ENCODE measurements around the gene EML6. TPM values are rescaled to one million over a fixed set of nuclear protein-coding genes. Genes with fewer than 3 reads are reported as not detected.

The EML6 gene
- total and polyA plus RNA-seq, 10 of the 15 experiments (the other 5 are each of a cell fraction or from before 2014, with no cell fraction given): 0.09 to 0.67 (median 0.21) TPM

- TF ChIP-seq, protein P1, sequence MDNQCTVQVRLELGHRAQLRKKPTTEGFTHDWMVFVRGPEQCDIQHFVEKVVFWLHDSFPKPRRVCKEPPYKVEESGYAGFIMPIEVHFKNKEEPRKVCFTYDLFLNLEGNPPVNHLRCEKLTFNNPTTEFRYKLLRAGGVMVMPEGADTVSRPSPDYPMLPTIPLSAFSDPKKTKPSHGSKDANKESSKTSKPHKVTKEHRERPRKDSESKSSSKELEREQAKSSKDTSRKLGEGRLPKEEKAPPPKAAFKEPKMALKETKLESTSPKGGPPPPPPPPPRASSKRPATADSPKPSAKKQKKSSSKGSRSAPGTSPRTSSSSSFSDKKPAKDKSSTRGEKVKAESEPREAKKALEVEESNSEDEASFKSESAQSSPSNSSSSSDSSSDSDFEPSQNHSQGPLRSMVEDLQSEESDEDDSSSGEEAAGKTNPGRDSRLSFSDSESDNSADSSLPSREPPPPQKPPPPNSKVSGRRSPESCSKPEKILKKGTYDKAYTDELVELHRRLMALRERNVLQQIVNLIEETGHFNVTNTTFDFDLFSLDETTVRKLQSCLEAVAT (IDR thresholded peaks at IDR 0.05): peak; percentile 89
- TF ChIP-seq, protein P2, sequence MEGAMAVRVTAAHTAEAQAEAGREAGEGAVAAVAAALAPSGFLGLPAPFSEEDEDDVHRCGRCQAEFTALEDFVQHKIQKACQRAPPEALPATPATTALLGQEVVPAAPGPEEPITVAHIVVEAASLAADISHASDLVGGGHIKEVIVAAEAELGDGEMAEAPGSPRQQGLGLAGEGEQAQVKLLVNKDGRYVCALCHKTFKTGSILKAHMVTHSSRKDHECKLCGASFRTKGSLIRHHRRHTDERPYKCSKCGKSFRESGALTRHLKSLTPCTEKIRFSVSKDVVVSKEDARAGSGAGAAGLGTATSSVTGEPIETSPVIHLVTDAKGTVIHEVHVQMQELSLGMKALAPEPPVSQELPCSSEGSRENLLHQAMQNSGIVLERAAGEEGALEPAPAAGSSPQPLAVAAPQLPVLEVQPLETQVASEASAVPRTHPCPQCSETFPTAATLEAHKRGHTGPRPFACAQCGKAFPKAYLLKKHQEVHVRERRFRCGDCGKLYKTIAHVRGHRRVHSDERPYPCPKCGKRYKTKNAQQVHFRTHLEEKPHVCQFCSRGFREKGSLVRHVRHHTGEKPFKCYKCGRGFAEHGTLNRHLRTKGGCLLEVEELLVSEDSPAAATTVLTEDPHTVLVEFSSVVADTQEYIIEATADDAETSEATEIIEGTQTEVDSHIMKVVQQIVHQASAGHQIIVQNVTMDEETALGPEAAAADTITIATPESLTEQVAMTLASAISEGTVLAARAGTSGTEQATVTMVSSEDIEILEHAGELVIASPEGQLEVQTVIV (IDR thresholded peaks at IDR 0.05; ENCODE audit: borderline replicate concordance, partially characterized antibody): no peak
- TF ChIP-seq TARDBP (IDR thresholded peaks at IDR 0.05; ENCODE audit: borderline replicate concordance): no peak
- 0 out of 2 replicates have a peak, but pooled peaks have one; percentile 31 for TF ChIP-seq WRNIP1 (IDR thresholded peaks at IDR 0.05; ENCODE audit: borderline replicate concordance, low read depth, low read length)
- no peak for TF ChIP-seq ZNF207 (IDR thresholded peaks at IDR 0.05; ENCODE audit: borderline replicate concordance)
- TF ChIP-seq, protein P3, sequence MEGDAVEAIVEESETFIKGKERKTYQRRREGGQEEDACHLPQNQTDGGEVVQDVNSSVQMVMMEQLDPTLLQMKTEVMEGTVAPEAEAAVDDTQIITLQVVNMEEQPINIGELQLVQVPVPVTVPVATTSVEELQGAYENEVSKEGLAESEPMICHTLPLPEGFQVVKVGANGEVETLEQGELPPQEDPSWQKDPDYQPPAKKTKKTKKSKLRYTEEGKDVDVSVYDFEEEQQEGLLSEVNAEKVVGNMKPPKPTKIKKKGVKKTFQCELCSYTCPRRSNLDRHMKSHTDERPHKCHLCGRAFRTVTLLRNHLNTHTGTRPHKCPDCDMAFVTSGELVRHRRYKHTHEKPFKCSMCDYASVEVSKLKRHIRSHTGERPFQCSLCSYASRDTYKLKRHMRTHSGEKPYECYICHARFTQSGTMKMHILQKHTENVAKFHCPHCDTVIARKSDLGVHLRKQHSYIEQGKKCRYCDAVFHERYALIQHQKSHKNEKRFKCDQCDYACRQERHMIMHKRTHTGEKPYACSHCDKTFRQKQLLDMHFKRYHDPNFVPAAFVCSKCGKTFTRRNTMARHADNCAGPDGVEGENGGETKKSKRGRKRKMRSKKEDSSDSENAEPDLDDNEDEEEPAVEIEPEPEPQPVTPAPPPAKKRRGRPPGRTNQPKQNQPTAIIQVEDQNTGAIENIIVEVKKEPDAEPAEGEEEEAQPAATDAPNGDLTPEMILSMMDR (IDR thresholded peaks at IDR 0.05 in 2 of 3, conservative IDR thresholded peaks at IDR 0.05 in 1 of 3; ENCODE audit: control insufficient read depth in 2 of 3, extremely low read depth in 1 of 3, insufficient read depth in 1 of 3, low read depth in 3 of 3, low read length in 3 of 3): no peak
- TF ChIP-seq CEBPZ (IDR thresholded peaks at IDR 0.05; ENCODE audit: low read depth, low read length): no peak
- TF ChIP-seq NFIC (IDR thresholded peaks at IDR 0.05; ENCODE audit: low read depth, low read length): peak; percentile 97
- no peak for TF ChIP-seq SPI1 (IDR thresholded peaks at IDR 0.05; ENCODE audit: borderline replicate concordance, insufficient read depth, low read depth, low read length)
- no peak for TF ChIP-seq NFYB (IDR thresholded peaks at IDR 0.05; ENCODE audit: insufficient read depth, low read depth, low read length)
- no peak for TF ChIP-seq EGR1 (IDR thresholded peaks at IDR 0.05; ENCODE audit: borderline replicate concordance in 1 of 2, low read depth in 2 of 2, low read length in 2 of 2)
- peak; percentile 90 for TF ChIP-seq CUX1 (IDR thresholded peaks at IDR 0.05; ENCODE audit: insufficient replicate concordance, low read depth, low read length)
- peak; percentile 50; the same call in 1 of the 2 replicates for TF ChIP-seq ZNF24 (IDR thresholded peaks at IDR 0.05)
Observed at GRCh38 chr2:54680397-54681041, 42.9 kb upstream of the EML6 start (continued).

All from GM12878 (cell line).